BLaER1 treated with 17β-estradiol and CSF1 and Interleukin-3, amounts not matched to agents 10 nM and 100 nM (cell line): Measurements from ENCODE around the gene NPHP4.

Experiments
- H3K27ac ChIP-seq, 11 experiments: shearing (Covaris generic); formaldehyde crosslinking; 2 replicates each; pipeline ENCODE4 v1.8.1; 2022
- H3K27me3 ChIP-seq, 11 experiments: shearing (Covaris generic); formaldehyde crosslinking; 2 replicates each; pipeline ENCODE4 v1.8.1; 2022
- H3K36me3 ChIP-seq, 11 experiments: shearing (Covaris generic); formaldehyde crosslinking; 2 replicates each; pipeline ENCODE4 v1.8.1; 2022
- H3K4me1 ChIP-seq, 10 experiments: shearing (Covaris generic); formaldehyde crosslinking; 2 replicates each; pipeline ENCODE4 v1.8.1; 2022
- H3K4me2 ChIP-seq, 11 experiments: shearing (Covaris generic); formaldehyde crosslinking; 2 replicates each; pipeline ENCODE4 v1.8.1; 2022
- H3K4me3 ChIP-seq, 10 experiments: shearing (Covaris generic); formaldehyde crosslinking; 2 replicates each; pipeline ENCODE4 v1.8.1; 2022
- H3K9ac ChIP-seq, 11 experiments: shearing (Covaris generic); formaldehyde crosslinking; 2 replicates each; pipeline ENCODE4 v1.8.1; 2022
- H3K9me3 ChIP-seq, 11 experiments: shearing (Covaris generic); formaldehyde crosslinking; replicated peaks in 1 of 11; 2 replicates each; pipeline ENCODE4 v1.8.1; 2022
- H4K20me1 ChIP-seq, 11 experiments: shearing (Covaris generic); formaldehyde crosslinking; 2 replicates each; pipeline ENCODE4 v1.8.1; 2022
- Cebpa-rat ChIP-seq, 11 experiments: shearing (Covaris generic); IDR thresholded peaks; 2 replicates each; pipeline ENCODE4 v1.8.1; 2022

The NPHP4 gene

DNA sequence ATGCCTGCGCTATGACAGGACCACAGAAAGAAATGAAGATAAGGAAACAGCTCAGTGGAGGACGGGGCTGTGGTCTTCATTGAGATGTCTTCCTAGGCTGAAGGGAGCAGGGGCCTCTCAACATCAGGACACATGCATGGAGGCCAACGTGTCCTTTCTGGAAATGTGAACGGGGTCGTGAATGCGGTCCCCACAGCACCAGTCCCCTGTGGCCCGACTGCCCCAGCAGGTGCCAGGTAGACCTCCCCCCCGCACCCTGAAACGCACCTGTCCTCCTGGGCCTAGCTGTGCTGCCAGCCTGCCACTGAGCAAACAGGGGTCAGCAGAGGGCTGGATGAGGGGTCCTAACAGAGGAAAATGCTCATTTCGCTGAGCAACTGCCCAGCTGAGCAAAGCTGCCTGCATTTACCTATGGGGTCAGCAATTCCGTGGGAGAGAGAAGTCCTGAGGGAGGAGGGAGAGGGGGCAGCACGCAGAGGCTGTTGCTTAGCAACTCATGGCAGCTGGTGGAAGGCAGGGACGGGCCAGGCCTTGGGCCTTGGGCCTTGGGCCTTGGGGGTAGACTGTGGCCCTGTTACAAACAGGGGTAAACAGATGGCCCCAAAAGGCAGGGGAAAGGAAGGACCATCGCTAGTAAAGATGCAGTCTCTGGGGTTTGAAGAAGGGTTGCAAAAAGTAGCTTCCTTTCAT lies 77.4 kb downstream of the NPHP4 start:
- Histone ChIP-seq H3K4me1 (peaks cover 0 to 40% (median 23%) of the 10 kb centered on the region in 10 experiments; a peak in 15 of 20 replicates), H3K9ac (peak overlapping the region in 5 of 11 experiments; percentile 8 to 55 (median 25); a peak in 4 of 22 replicates), H3K4me3 (no peak overlapping the region), H3K27me3 (no peaks in the 10 kb centered on the region), H3K4me2 (peak overlapping the region in 8 of 11 experiments; percentile 28 to 61 (median 49); a peak in 13 of 22 replicates), H3K9me3 (no peaks in the 10 kb centered on the region), H3K27ac (peak overlapping the region in 1 of 11 experiments; percentile 8; a peak in 3 of 22 replicates), H4K20me1 (peaks cover 0 to 41% (median 0%) of the 10 kb centered on the region in 11 experiments; a peak in 7 of 22 replicates), H3K36me3 (peaks cover 0 to 10% (median 0%) of the 10 kb centered on the region in 11 experiments; a peak in 3 of 22 replicates)
- no peak for TF ChIP-seq Cebpa-rat (IDR thresholded peaks at IDR 0.05)

GRCh38 chr1:5913876-5914275 lies 78.3 kb downstream of the NPHP4 start:
- H3K36me3 ChIP-seq: peaks cover 0 to 10% (median 0%) of the 10 kb centered on the region in 11 experiments; a peak in 3 of 22 replicates
- H3K27me3 ChIP-seq: no peaks in the 10 kb centered on the region
- no peak for TF ChIP-seq Cebpa-rat (IDR thresholded peaks at IDR 0.05)
- H3K9ac ChIP-seq: no peak overlapping the region
- H3K4me3 ChIP-seq: no peak overlapping the region
- no peaks in the 10 kb centered on the region for H3K9me3 ChIP-seq
- H3K4me1 ChIP-seq: peaks cover 2 to 49% (median 32%) of the 10 kb centered on the region in 10 experiments
- peaks cover 0 to 51% (median 5%) of the 10 kb centered on the region in 11 experiments; a peak in 8 of 22 replicates for H4K20me1 ChIP-seq
- no peak overlapping the region for H3K27ac ChIP-seq
- no peak overlapping the region for H3K4me2 ChIP-seq

DNA sequence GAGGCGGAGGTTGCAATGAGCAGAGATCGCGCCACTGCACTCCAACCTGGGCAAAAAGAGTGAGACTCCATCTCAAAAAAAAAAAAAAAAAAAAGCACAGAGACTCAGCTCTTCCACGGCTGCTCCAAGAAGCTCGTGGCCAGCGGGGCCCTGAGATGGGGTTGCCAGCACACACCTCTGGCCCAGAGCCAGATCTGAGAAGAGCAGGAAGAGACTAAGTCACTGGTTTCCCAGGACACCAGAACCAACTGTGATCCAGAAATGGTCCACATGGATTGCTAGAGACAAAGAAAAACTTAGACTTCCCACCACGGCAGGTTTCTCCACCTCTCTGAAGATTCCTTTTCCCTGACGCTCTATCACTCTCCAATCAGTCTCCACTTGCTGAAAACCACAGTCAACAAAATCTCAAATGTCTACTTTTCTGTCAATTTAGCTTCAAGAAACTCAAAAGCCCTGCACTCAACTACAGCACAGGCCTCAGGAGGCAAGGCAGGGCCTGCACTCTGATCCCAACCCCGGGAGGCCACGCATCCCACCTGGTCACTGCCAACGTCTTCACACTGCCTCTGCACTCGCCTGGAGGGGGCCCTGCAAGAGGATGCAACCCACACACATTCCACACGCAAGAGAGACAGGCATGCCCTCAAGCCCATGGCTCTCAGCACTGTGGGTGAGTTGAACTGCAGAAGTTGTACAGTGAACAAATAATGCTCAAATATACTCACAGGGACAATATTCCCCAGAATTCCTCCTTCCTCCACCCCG lies 79.0 kb downstream of the NPHP4 start:
- peaks cover 0 to 53% (median 6%) of the 10 kb centered on the region in 11 experiments; a peak in 8 of 22 replicates for H4K20me1 ChIP-seq
- H3K27me3 ChIP-seq: no peaks in the 10 kb centered on the region
- no peak overlapping the region for H3K27ac ChIP-seq
- H3K9me3 ChIP-seq: no peaks in the 10 kb centered on the region
- H3K9ac ChIP-seq: no peak overlapping the region
- peaks cover 8 to 55% (median 39%) of the 10 kb centered on the region in 10 experiments for H3K4me1 ChIP-seq
- H3K4me2 ChIP-seq: no peak overlapping the region
- H3K4me3 ChIP-seq: no peak overlapping the region
- TF ChIP-seq Cebpa-rat (IDR thresholded peaks at IDR 0.05): no peak
- H3K36me3 ChIP-seq: peaks cover 0 to 10% (median 0%) of the 10 kb centered on the region in 11 experiments; a peak in 3 of 22 replicates

DNA sequence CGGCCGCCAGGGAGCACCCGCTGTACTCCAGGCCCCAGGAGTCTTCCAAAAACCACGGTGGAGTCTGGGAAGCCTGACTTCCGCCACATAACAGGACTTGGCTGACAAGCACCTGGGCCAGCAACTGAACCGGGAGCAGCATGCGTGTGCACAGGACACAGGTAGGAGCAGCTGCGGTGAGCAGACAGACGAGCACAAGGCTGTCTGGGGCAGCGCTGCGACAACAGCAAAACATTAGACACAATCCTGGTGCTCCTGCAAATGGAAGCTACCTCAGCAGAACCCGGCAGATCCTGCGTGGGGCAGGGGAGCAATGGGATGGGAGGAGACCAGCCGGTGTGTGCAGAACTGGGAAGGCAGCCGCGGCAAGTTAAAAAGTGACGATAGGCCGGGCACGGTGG lies 80.4 kb downstream of the NPHP4 start:
- TF ChIP-seq Cebpa-rat (IDR thresholded peaks at IDR 0.05): no peak
- Histone ChIP-seq H3K9me3 (no peaks in the 10 kb centered on the region), H3K36me3 (peaks cover 0 to 21% (median 5%) of the 10 kb centered on the region in 11 experiments; a peak in 7 of 22 replicates), H3K9ac (no peak overlapping the region), H3K27me3 (no peaks in the 10 kb centered on the region), H4K20me1 (peaks cover 0 to 53% (median 6%) of the 10 kb centered on the region in 11 experiments; a peak in 8 of 22 replicates), H3K4me2 (peak overlapping the region in 5 of 11 experiments; percentile 18 to 49 (median 28); a peak in 8 of 22 replicates), H3K27ac (peak overlapping the region in 1 of 11 experiments; percentile 17; a peak in 1 of 22 replicates), H3K4me3 (no peak overlapping the region), H3K4me1 (peaks cover 11 to 63% (median 46%) of the 10 kb centered on the region in 10 experiments)

DNA sequence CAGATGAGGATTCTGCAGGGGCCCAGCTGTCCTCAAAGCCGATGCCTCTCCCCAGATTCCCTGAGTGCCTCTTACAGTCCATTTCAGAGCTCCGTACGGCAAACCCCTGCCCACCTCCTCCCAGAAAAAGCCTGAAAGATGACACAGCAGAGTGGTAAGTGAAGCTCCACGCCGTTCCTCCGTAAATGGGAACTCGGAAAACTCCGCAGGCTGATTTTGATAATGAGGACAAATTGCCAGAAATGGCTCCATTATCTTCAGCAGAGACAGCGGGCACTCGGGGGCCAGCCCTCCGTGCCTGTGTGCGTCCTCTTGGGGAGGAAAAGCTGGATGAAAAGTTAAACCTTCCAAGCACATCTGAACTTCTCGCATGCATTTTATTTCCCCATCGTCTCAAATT lies 81.1 kb downstream of the NPHP4 start:
- Histone ChIP-seq H3K4me2 (peak overlapping the region in 5 of 11 experiments; percentile 7 to 49 (median 27); a peak in 8 of 22 replicates), H3K9me3 (no peaks in the 10 kb centered on the region), H3K4me1 (peaks cover 11 to 63% (median 46%) of the 10 kb centered on the region in 10 experiments), H3K27me3 (no peaks in the 10 kb centered on the region), H4K20me1 (peaks cover 0 to 53% (median 6%) of the 10 kb centered on the region in 11 experiments; a peak in 8 of 22 replicates), H3K4me3 (no peak overlapping the region), H3K27ac (no peak overlapping the region), H3K9ac (no peak overlapping the region), H3K36me3 (peaks cover 0 to 29% (median 12%) of the 10 kb centered on the region in 11 experiments; a peak in 8 of 22 replicates)
- no peak for TF ChIP-seq Cebpa-rat (IDR thresholded peaks at IDR 0.05)

GRCh38 chr1:5910666-5911065 lies 81.6 kb downstream of the NPHP4 start:
- no peak for TF ChIP-seq Cebpa-rat (IDR thresholded peaks at IDR 0.05)
- Histone ChIP-seq H3K4me2 (peak overlapping the region in 3 of 11 experiments; percentile 18 to 49 (median 27); a peak in 1 of 22 replicates), H3K27me3 (no peaks in the 10 kb centered on the region), H3K9me3 (no peaks in the 10 kb centered on the region), H3K4me1 (peaks cover 11 to 60% (median 44%) of the 10 kb centered on the region in 10 experiments), H3K9ac (no peak overlapping the region), H4K20me1 (peaks cover 0 to 51% (median 6%) of the 10 kb centered on the region in 11 experiments; a peak in 8 of 22 replicates), H3K27ac (no peak overlapping the region), H3K36me3 (peaks cover 2 to 33% (median 16%) of the 10 kb centered on the region in 11 experiments; a peak in 18 of 22 replicates), H3K4me3 (no peak overlapping the region)

DNA sequence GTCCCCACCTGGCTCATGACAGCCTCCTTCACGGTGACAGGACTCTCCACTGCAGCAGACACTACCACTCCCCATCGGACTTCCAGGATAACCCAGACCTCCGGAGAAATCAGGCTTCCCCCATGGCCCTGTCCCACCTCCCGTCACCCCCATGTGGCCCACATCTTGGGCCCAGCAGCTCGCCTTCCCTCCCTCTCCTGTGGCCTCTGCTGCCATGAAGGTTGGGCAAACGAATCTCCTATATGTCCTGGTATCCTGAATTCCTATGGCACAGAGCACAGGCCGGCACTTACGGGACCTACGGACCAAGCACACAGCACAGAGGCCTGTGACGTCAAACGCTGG lies 82.0 kb downstream of the NPHP4 start:
- H3K9me3 ChIP-seq: no peaks in the 10 kb centered on the region
- H3K4me2 ChIP-seq: 0 out of 22 replicates have a peak overlapping the region, but pooled peaks of 2 of the 11 experiments have one; percentile 74 to 83
- H3K27me3 ChIP-seq: no peaks in the 10 kb centered on the region
- H3K36me3 ChIP-seq: peaks cover 6 to 38% (median 19%) of the 10 kb centered on the region in 11 experiments; a peak in 20 of 22 replicates
- H4K20me1 ChIP-seq: peaks cover 0 to 47% (median 6%) of the 10 kb centered on the region in 11 experiments; a peak in 7 of 22 replicates
- no peak overlapping the region for H3K9ac ChIP-seq
- H3K4me3 ChIP-seq: no peak overlapping the region
- TF ChIP-seq Cebpa-rat (IDR thresholded peaks at IDR 0.05): no peak
- peak overlapping the region in 1 of 11 experiments; percentile 28; a peak in 1 of 22 replicates for H3K27ac ChIP-seq
- peaks cover 11 to 56% (median 40%) of the 10 kb centered on the region in 10 experiments for H3K4me1 ChIP-seq

GRCh38 chr1:5909576-5910275 lies 82.5 kb downstream of the NPHP4 start:
- H3K4me2 ChIP-seq: peak overlapping the region in 9 of 11 experiments; percentile 27 to 83 (median 70); a peak in 13 of 22 replicates
- H3K36me3 ChIP-seq: peaks cover 11 to 43% (median 24%) of the 10 kb centered on the region in 11 experiments
- peak overlapping the region in 4 of 11 experiments; percentile 9 to 53 (median 44); a peak in 3 of 22 replicates for H3K9ac ChIP-seq
- no peak overlapping the region for H3K4me3 ChIP-seq
- peaks cover 11 to 51% (median 34%) of the 10 kb centered on the region in 10 experiments for H3K4me1 ChIP-seq
- no peaks in the 10 kb centered on the region for H3K27me3 ChIP-seq
- H3K9me3 ChIP-seq: no peaks in the 10 kb centered on the region
- TF ChIP-seq Cebpa-rat (IDR thresholded peaks at IDR 0.05): no peak
- peaks cover 0 to 42% (median 6%) of the 10 kb centered on the region in 11 experiments; a peak in 6 of 22 replicates for H4K20me1 ChIP-seq
- peak overlapping the region in 1 of 11 experiments; percentile 28; a peak in 2 of 22 replicates for H3K27ac ChIP-seq
